Measurements from ENCODE around the gene ASL. TPM values are rescaled to one million over a fixed set of nuclear protein-coding genes. Genes with fewer than 3 reads are reported as not detected.
A peak's percentile ranks its signal among the peaks of the same experiment; 100 is the strongest.

The ASL gene
- total and polyA plus RNA-seq, 9 of the 15 experiments (the other 6 are each of a cell fraction or from before 2014, with no cell fraction given) = 2.6 to 67.0 (median 33.3) TPM

- TF ChIP-seq SPI1 (IDR thresholded peaks at IDR 0.05; ENCODE audit: borderline replicate concordance, low read depth, low read length) (no peak), ERF (CRISPR knock-in tag; IDR thresholded peaks at IDR 0.05) (0 out of 2 replicates have a peak, but pooled peaks have one; percentile 22), CREB1 (IDR thresholded peaks at IDR 0.05) (peak; percentile 81), CREB1 (CRISPR knock-in tag; IDR thresholded peaks at IDR 0.05) (peak; percentile 85; the same call in 1 of the 2 replicates), IRF9 (tag; IDR thresholded peaks at IDR 0.05) (no peak), HLTF (IDR thresholded peaks at IDR 0.05) (no peak), NR2C2 (CRISPR knock-in tag; IDR thresholded peaks at IDR 0.05) (no peak), NR2C2 (tag; IDR thresholded peaks at IDR 0.05) (no peak), FOXO4 (CRISPR knock-in tag; IDR thresholded peaks at IDR 0.05) (no peak), NCOA6 (IDR thresholded peaks at IDR 0.05) (no peak), CTCFL (IDR thresholded peaks at IDR 0.05; ENCODE audit: borderline replicate concordance, insufficient read depth, low read depth, low read length, poor library complexity, severe bottlenecking) (no peak), ARID1B (IDR thresholded peaks at IDR 0.05) (peak; percentile 5; the same call in 1 of the 2 replicates), DACH1 (IDR thresholded peaks at IDR 0.05; ENCODE audit: partially characterized antibody) (no peak), ETV6 (IDR thresholded peaks at IDR 0.05; ENCODE audit: borderline replicate concordance in 1 of 2, low read depth in 2 of 2, low read length in 1 of 2) (no peak), ETV6 (CRISPR knock-in tag; IDR thresholded peaks at IDR 0.05; ENCODE audit: borderline replicate concordance) (no peak), CXXC5 (CRISPR knock-in tag; IDR thresholded peaks at IDR 0.05) (peak; percentile 93), TARDBP (IDR thresholded peaks at IDR 0.05) (no peak), CREBBP (IDR thresholded peaks at IDR 0.05; ENCODE audit: low read depth, low read length) (no peak), ZNF232 (CRISPR knock-in tag; IDR thresholded peaks at IDR 0.05) (peak; percentile 84; the same call in 1 of the 2 replicates), CGGBP1 (CRISPR knock-in tag; IDR thresholded peaks at IDR 0.05) (0 out of 2 replicates have a peak, but pooled peaks have one; percentile 19), ZKSCAN8 (CRISPR knock-in tag; IDR thresholded peaks at IDR 0.05) (no peak), ZNF77 (CRISPR knock-in tag; IDR thresholded peaks at IDR 0.05) (no peak)
These were observed at the start of gene ASL (continued) for GRCh38 chr7:66075590-66076461.

All from K562 (cell line).